Measurements from ENCODE around the gene PCDHGC3. TPM values are rescaled to one million over a fixed set of nuclear protein-coding genes. Genes with fewer than 3 reads are reported as not detected.
A peak's percentile ranks its signal among the peaks of the same experiment; 100 is the strongest.

PCDHGC3 gene
- total and polyA plus RNA-seq, 9 donors: 52.7 to 165 (median 128) TPM

DNA sequence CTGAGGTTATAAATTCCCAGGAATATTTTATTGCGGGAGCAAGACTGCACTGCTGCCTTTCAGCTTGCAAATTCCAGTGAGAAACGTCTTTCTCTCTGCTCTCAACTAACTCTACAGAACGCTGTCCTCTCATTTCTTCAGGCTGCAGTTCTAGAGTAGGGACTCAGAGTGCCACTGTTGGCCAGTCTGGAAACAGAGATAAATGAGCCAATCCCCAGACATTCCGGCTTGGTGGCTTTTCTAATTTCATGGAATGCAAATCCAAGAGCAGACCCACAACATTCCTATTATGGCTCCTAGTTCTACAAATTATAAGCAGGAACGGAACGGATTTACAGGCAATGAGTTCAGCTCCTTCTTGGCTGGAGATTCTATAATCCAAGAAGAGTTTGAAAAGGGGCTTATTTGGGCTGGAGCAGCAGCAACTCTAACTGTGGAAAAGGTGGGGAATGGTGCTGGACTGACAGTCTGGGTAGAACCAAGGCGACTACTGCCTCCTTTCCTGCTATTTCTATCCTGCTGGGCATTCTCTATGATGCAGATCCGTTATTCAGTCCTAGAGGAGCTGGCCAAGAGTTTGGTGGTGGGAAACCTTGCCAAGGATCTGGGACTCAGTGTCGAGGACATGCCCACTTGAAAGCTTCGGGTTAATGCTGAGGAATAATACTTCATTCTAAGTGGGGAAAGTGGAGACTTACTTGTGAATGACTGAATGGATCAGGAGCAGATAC is 36.2 kb upstream of the PCDHGC3 start:
- Histone ChIP-seq H3K4me3 (ENCODE audit: low read length) (no peak overlapping the region), H3K27ac (ENCODE audit: low read length) (no peak overlapping the region), H3K36me3 (ENCODE audit: control insufficient read depth, insufficient read depth, low read length) (no peaks in the 10 kb centered on the region), H3K9me3 (replicated peaks; ENCODE audit: control insufficient read depth, low read depth, low read length) (peaks cover 53% of the 10 kb centered on the region), H3K4me1 (ENCODE audit: control insufficient read depth, insufficient read depth, low read length) (no peaks in the 10 kb centered on the region), H3K27me3 (ENCODE audit: control insufficient read depth, insufficient read depth, low read length) (no peaks in the 10 kb centered on the region)
- no peak for DNase-seq
- 55% methylated on average over 9 of the region's 10 CpGs for WGBS (ENCODE audit: insufficient coverage)

DNA sequence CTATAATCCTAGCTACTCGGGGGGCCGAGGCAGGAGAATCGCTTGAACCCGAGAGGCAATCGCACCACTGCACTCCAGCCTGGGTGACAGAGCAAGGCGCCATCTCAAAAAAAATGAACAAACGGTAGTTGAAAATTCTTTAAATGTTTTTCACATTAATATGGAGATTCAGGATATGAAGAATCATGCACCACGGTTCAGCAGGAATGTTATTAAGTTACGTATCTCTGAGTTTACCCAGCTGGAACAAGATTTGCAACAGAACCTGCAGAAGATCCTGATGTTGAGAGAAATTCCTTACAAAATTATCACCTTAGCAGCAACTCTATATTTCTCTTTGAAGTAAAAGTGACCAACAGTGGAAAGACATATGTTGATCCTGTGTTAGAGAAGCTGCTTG is 35.4 kb upstream of the PCDHGC3 start:
- H3K27me3 ChIP-seq (ENCODE audit: control insufficient read depth, insufficient read depth, low read length): no peaks in the 10 kb centered on the region
- WGBS (ENCODE audit: insufficient coverage): 93% methylated on average over 2 of the region's 9 CpGs
- H3K4me1 ChIP-seq (ENCODE audit: control insufficient read depth, insufficient read depth, low read length): no peaks in the 10 kb centered on the region
- H3K4me3 ChIP-seq (ENCODE audit: low read length): no peak overlapping the region
- no peaks in the 10 kb centered on the region for H3K36me3 ChIP-seq (ENCODE audit: control insufficient read depth, insufficient read depth, low read length)
- DNase-seq: no peak
- peaks cover 58% of the 10 kb centered on the region for H3K9me3 ChIP-seq (replicated peaks; ENCODE audit: control insufficient read depth, low read depth, low read length)
- H3K27ac ChIP-seq (ENCODE audit: low read length): no peak overlapping the region

DNA sequence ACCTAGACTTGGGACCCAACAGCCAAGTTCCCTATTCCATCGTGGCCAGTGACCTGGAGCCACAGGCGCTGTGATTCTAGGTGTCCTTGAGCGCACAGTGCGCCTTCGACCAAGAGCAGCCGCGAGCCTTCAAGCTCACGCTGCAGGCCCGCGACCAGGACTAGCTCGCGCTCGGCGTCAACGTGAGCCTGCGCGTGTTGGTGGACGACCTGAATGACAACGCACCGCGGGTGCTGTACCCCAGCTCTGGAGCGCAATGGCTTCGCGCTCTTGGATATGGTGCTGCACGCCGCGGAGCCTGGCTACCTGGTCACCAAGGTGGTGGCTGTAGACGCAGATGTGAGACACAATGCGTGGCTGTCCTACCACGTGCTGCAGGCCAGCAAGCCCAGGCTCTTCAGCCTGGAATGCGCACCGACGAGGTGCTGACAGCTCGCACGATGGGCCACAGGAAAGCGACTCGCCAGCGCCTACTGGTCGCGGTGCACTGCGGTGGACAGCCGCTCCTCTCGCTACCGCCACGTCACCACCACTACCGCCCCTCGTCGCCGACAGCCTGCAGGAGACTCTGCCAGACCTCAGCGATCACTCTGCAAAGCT is 34.1 kb upstream of the PCDHGC3 start:
- H3K9me3 ChIP-seq (replicated peaks; ENCODE audit: control insufficient read depth, low read depth, low read length): peaks cover 56% of the 10 kb centered on the region
- H3K4me3 ChIP-seq (ENCODE audit: low read length): no peak overlapping the region
- no peaks in the 10 kb centered on the region for H3K36me3 ChIP-seq (ENCODE audit: control insufficient read depth, insufficient read depth, low read length)
- H3K4me1 ChIP-seq (ENCODE audit: control insufficient read depth, insufficient read depth, low read length): no peaks in the 10 kb centered on the region
- H3K27ac ChIP-seq (ENCODE audit: low read length): no peak overlapping the region
- no peaks in the 10 kb centered on the region for H3K27me3 ChIP-seq (ENCODE audit: control insufficient read depth, insufficient read depth, low read length)
- 46% methylated on average over 42 of the region's 50 CpGs for WGBS (ENCODE audit: insufficient coverage)
- no peak for DNase-seq

DNA sequence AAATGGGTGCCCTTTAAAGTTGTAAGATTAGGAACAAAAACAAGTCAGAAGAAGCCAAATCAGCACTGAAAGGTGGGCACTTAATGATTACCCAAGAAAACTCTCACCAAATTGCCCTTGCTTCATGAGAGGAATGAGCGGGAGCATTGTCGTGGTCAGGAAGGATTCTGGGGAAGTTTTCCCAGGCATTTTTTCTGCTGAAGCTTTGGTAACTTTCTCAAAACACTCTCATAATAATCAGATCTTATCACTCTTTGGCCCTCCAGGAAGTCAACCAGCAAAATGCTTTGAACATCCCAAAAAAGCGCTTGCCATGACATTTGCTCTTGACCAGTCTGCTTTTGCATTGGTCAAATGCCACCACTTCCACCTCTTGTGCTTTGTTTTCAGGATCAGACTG is 10.4 kb upstream of the PCDHGC3 start:
- 100% methylated on average over 1 of the region's 3 CpGs for WGBS (ENCODE audit: insufficient coverage)
- no peak overlapping the region for H3K4me3 ChIP-seq (ENCODE audit: low read length)
- no peaks in the 10 kb centered on the region for H3K27me3 ChIP-seq (ENCODE audit: control insufficient read depth, insufficient read depth, low read length)
- no peaks in the 10 kb centered on the region for H3K36me3 ChIP-seq (ENCODE audit: control insufficient read depth, insufficient read depth, low read length)
- DNase-seq: no peak
- no peak overlapping the region for H3K27ac ChIP-seq (ENCODE audit: low read length)
- peaks cover 3% of the 10 kb centered on the region for H3K9me3 ChIP-seq (replicated peaks; ENCODE audit: control insufficient read depth, low read depth, low read length)
- no peaks in the 10 kb centered on the region for H3K4me1 ChIP-seq (ENCODE audit: control insufficient read depth, insufficient read depth, low read length)

- peak; percentile 93 for DNase-seq
- H3K27me3 ChIP-seq (ENCODE audit: control insufficient read depth, insufficient read depth, low read length): peaks cover 8% of the 10 kb centered on the region
- peak overlapping the region; percentile 99 for H3K27ac ChIP-seq (ENCODE audit: low read length)
- H3K4me1 ChIP-seq (ENCODE audit: control insufficient read depth, insufficient read depth, low read length): peaks cover 42% of the 10 kb centered on the region
- no peaks in the 10 kb centered on the region for H3K9me3 ChIP-seq (replicated peaks; ENCODE audit: control insufficient read depth, low read depth, low read length)
- under 1% methylated on average over 52 of the region's 58 CpGs for WGBS (ENCODE audit: insufficient coverage)
- H3K4me3 ChIP-seq (ENCODE audit: low read length): peak overlapping the region; percentile 92
- peaks cover 18% of the 10 kb centered on the region for H3K36me3 ChIP-seq (ENCODE audit: control insufficient read depth, insufficient read depth, low read length)
These were observed 556 bp downstream of the PCDHGC3 start for GRCh38 chr5:141476132-141476911.

DNA sequence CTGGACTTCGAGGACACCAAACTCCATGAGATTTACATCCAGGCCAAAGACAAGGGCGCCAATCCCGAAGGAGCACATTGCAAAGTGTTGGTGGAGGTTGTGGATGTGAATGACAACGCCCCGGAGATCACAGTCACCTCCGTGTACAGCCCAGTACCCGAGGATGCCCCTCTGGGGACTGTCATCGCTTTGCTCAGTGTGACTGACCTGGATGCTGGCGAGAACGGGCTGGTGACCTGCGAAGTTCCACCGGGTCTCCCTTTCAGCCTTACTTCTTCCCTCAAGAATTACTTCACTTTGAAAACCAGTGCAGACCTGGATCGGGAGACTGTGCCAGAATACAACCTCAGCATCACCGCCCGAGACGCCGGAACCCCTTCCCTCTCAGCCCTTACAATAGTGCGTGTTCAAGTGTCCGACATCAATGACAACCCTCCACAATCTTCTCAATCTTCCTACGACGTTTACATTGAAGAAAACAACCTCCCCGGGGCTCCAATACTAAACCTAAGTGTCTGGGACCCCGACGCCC is 1.3 kb downstream of the PCDHGC3 start:
- H3K27me3 ChIP-seq (ENCODE audit: control insufficient read depth, insufficient read depth, low read length): peaks cover 8% of the 10 kb centered on the region
- DNase-seq: no peak
- H3K4me3 ChIP-seq (ENCODE audit: low read length): peak overlapping the region; percentile 92
- peaks cover 43% of the 10 kb centered on the region for H3K4me1 ChIP-seq (ENCODE audit: control insufficient read depth, insufficient read depth, low read length)
- 7% methylated on average over 22 of the region's 24 CpGs for WGBS (ENCODE audit: insufficient coverage)
- peaks cover 18% of the 10 kb centered on the region for H3K36me3 ChIP-seq (ENCODE audit: control insufficient read depth, insufficient read depth, low read length)
- H3K27ac ChIP-seq (ENCODE audit: low read length): peak overlapping the region; percentile 99
- H3K9me3 ChIP-seq (replicated peaks; ENCODE audit: control insufficient read depth, low read depth, low read length): no peaks in the 10 kb centered on the region

DNA sequence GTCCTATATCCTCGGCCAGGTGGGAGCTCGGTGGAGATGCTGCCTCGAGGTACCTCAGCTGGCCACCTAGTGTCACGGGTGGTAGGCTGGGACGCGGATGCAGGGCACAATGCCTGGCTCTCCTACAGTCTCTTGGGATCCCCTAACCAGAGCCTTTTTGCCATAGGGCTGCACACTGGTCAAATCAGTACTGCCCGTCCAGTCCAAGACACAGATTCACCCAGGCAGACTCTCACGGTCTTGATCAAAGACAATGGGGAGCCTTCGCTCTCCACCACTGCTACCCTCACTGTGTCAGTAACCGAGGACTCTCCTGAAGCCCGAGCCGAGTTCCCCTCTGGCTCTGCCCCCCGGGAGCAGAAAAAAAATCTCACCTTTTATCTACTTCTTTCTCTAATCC is 2.0 kb downstream of the PCDHGC3 start:
- peaks cover 8% of the 10 kb centered on the region for H3K27me3 ChIP-seq (ENCODE audit: control insufficient read depth, insufficient read depth, low read length)
- peak overlapping the region; percentile 92 for H3K4me3 ChIP-seq (ENCODE audit: low read length)
- no peak for DNase-seq
- peak overlapping the region; percentile 17 for H3K27ac ChIP-seq (ENCODE audit: low read length)
- no peaks in the 10 kb centered on the region for H3K9me3 ChIP-seq (replicated peaks; ENCODE audit: control insufficient read depth, low read depth, low read length)
- H3K36me3 ChIP-seq (ENCODE audit: control insufficient read depth, insufficient read depth, low read length): peaks cover 18% of the 10 kb centered on the region
- 15% methylated on average over 9 of the region's 13 CpGs for WGBS (ENCODE audit: insufficient coverage)
- H3K4me1 ChIP-seq (ENCODE audit: control insufficient read depth, insufficient read depth, low read length): peaks cover 43% of the 10 kb centered on the region

DNA sequence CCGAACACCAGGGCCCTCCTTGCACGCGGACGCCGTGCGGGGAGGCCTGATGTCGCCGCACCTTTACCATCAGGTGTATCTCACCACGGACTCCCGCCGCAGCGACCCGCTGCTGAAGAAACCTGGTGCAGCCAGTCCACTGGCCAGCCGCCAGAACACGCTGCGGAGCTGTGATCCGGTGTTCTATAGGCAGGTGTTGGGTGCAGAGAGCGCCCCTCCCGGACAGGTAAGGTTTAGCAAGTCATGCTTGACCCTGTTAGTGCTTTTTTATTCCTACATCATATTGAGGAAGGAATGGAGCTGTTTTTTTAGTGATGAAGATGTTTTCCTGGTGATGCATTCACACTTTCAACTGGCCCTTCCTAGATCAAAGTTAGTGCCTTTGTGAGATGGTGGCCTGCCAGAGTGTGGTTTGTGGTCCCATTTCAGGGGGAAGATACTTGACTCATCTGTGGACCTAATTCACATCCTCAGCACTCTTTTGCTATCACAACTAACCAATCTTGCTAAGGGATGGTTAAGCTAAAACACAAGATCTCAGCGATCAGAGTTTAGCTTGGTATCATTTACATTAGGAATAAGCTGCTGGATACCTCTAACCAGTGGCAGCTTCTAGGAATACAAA is 2.7 kb downstream of the PCDHGC3 start:
- no peaks in the 10 kb centered on the region for H3K9me3 ChIP-seq (replicated peaks; ENCODE audit: control insufficient read depth, low read depth, low read length)
- peak overlapping the region; percentile 92 for H3K4me3 ChIP-seq (ENCODE audit: low read length)
- peak overlapping the region; percentile 17 for H3K27ac ChIP-seq (ENCODE audit: low read length)
- peaks cover 8% of the 10 kb centered on the region for H3K27me3 ChIP-seq (ENCODE audit: control insufficient read depth, insufficient read depth, low read length)
- no peak for DNase-seq
- 11% methylated on average over 17 of the region's 20 CpGs for WGBS (ENCODE audit: insufficient coverage)
- H3K4me1 ChIP-seq (ENCODE audit: control insufficient read depth, insufficient read depth, low read length): peaks cover 43% of the 10 kb centered on the region
- peaks cover 20% of the 10 kb centered on the region for H3K36me3 ChIP-seq (ENCODE audit: control insufficient read depth, insufficient read depth, low read length)

- Histone ChIP-seq H3K27ac (ENCODE audit: low read length) (no peak overlapping the region), H3K9me3 (replicated peaks; ENCODE audit: control insufficient read depth, low read depth, low read length) (no peaks in the 10 kb centered on the region), H3K4me1 (ENCODE audit: control insufficient read depth, insufficient read depth, low read length) (peaks cover 51% of the 10 kb centered on the region), H3K4me3 (ENCODE audit: low read length) (no peak overlapping the region), H3K36me3 (ENCODE audit: control insufficient read depth, insufficient read depth, low read length) (peaks cover 21% of the 10 kb centered on the region), H3K27me3 (ENCODE audit: control insufficient read depth, insufficient read depth, low read length) (peaks cover 8% of the 10 kb centered on the region)
- DNase-seq: no peak
These were observed 4.0 kb downstream of the PCDHGC3 start for GRCh38 chr5:141479776-141480175.

GRCh38 chr5:141483902-141484301 is 8.1 kb downstream of the PCDHGC3 start:
- Histone ChIP-seq H3K9me3 (replicated peaks; ENCODE audit: control insufficient read depth, low read depth, low read length) (no peaks in the 10 kb centered on the region), H3K4me1 (ENCODE audit: control insufficient read depth, insufficient read depth, low read length) (peaks cover 50% of the 10 kb centered on the region), H3K4me3 (ENCODE audit: low read length) (no peak overlapping the region), H3K27ac (ENCODE audit: low read length) (no peak overlapping the region), H3K36me3 (ENCODE audit: control insufficient read depth, insufficient read depth, low read length) (peaks cover 40% of the 10 kb centered on the region), H3K27me3 (ENCODE audit: control insufficient read depth, insufficient read depth, low read length) (peaks cover 4% of the 10 kb centered on the region)
- WGBS (ENCODE audit: insufficient coverage): 61% methylated on average over 2 of the region's 3 CpGs
- no peak for DNase-seq
